HepG2 (cell line): ENCODE data around the gene ORC1. TPM values are rescaled to one million over a fixed set of nuclear protein-coding genes. Genes with fewer than 3 reads are reported as not detected.

Experiments
- ATAC-seq: fragments of 200-7000 bp; cut with Tn5 transposase; 3 replicates; pipeline ENCODE4 v1.9.1; 2020; ENCODE audit warnings: mild to moderate bottlenecking, moderate library complexity
- BruUV-seq: library from RNA; stranded (reverse); fragments of 400-500 nt; replicated peaks from 2 replicates; lab custom pipeline; 2021; lab: Mats Ljungman, UMichigan
- CTCF ChIA-PET: fragments of 300-600 bp; formaldehyde crosslinking; extraction: SDS; loops from one replicate; lab custom pipeline; 2021; ENCODE audit warnings: low total read pairs, inconsistent platforms, low intra/inter-chr PET ratio; lab: Yijun Ruan, JAX
- POLR2A ChIA-PET: fragments of 350-600 bp; sonication (Branson Sonifier 250); formaldehyde crosslinking; loops from one replicate; lab custom pipeline; 2020; ENCODE audit warnings: antibody characterized with exemption, inconsistent platforms; lab: Yijun Ruan, JAX
- DNase-seq: peaks from one replicate; pipeline ENCODE4 v3.0.0-alpha.2; 2015; ENCODE audit warnings: low spot score
- FAIRE-seq: peaks from 3 replicates; lab custom pipeline; 2011; peaks lifted over from hg19 to GRCh38; lab: Jason Lieb, UNC
- H2AFZ ChIP-seq: one replicate; pipeline ENCODE4 v1.6.1; 2011; ENCODE audit warnings: low read length, inconsistent platforms
- H3K27ac ChIP-seq: fragments of 300-600 bp; 3 replicates; pipeline ENCODE4 v1.8.0; 2011; ENCODE audit warnings: mixed run types, mild to moderate bottlenecking, mixed read lengths, low read length, inconsistent platforms; ENCODE audit not compliant: insufficient read depth; ENCODE audit errors: extremely low read length
- H3K27me3 ChIP-seq, 2 experiments: fragments of 200-600 bp in 1 of 2; 2 replicates in 1 of 2; 3 replicates in 1 of 2; pipeline versions ENCODE4 v1.6.0 to v1.8.0; 2011; ENCODE audit warnings: low read length in 2 of 2, mild to moderate bottlenecking in 2 of 2, moderate library complexity in 2 of 2, inconsistent platforms in 1 of 2; ENCODE audit not compliant: insufficient read depth in 2 of 2, control insufficient read depth in 1 of 2
- H3K36me3 ChIP-seq, 2 experiments: fragments of 200-600 bp in 1 of 2; replicated peaks in 1 of 2; 2 replicates in 1 of 2; 3 replicates in 1 of 2; pipeline versions ENCODE4 v1.5.1 to v1.8.0; 2011; ENCODE audit warnings: low read length in 2 of 2, inconsistent platforms in 1 of 2; ENCODE audit not compliant: insufficient read depth in 2 of 2, control insufficient read depth in 1 of 2
- H3K4me1 ChIP-seq: 2 replicates; pipeline ENCODE4 v1.5.1; 2012; ENCODE audit warnings: low read length, inconsistent platforms; ENCODE audit not compliant: insufficient read depth
- H3K4me2 ChIP-seq: 2 replicates; pipeline ENCODE4 v1.6.0; 2011; ENCODE audit warnings: low read depth, low read length, inconsistent platforms
- H3K4me3 ChIP-seq, 3 experiments: fragments of 200-600 bp in 1 of 3; sonication (generic), shearing (Covaris generic) in 1 of 3; replicated peaks in 1 of 3; 2 replicates each; pipeline ENCODE4 v1.5.1; 2011 to 2016; ENCODE audit warnings: low read length in 3 of 3, inconsistent platforms in 2 of 3, low read depth in 2 of 3, mild to moderate bottlenecking in 2 of 3, control low read depth in 1 of 3, mixed read lengths in 1 of 3; ENCODE audit not compliant: insufficient read depth in 1 of 3
- H3K79me2 ChIP-seq: one replicate; pipeline ENCODE4 v1.6.1; 2011; ENCODE audit warnings: low read length, inconsistent platforms; ENCODE audit not compliant: insufficient read depth
- H3K9ac ChIP-seq: 2 replicates; pipeline ENCODE4 v1.6.0; 2011; ENCODE audit warnings: mild to moderate bottlenecking, low read depth, low read length, inconsistent platforms; ENCODE audit not compliant: insufficient read depth
- H3K9me3 ChIP-seq: 2 replicates; pipeline ENCODE4 v1.5.1; 2012; ENCODE audit warnings: mild to moderate bottlenecking, low read length
- H4K20me1 ChIP-seq: 2 replicates; pipeline ENCODE4 v1.6.0; 2011; ENCODE audit warnings: inconsistent platforms, mild to moderate bottlenecking, low read length, moderate library complexity; ENCODE audit not compliant: insufficient read depth
- MXD4 ChIP-seq: IDR thresholded peaks from 2 replicates; pipeline ENCODE4 v1.6.1; 2016; ENCODE audit warnings: mild to moderate bottlenecking, missing biosample characterization, missing genetic modification reagents
- SALL1 ChIP-seq: sonication (generic); formaldehyde crosslinking; IDR thresholded peaks from 2 replicates; pipeline ENCODE4 v1.8.0; 2022; ENCODE audit warnings: mild to moderate bottlenecking, missing genetic modification reagents
- SMAD1 ChIP-seq: sonication (generic); formaldehyde crosslinking; IDR thresholded peaks from 2 replicates; pipeline ENCODE4 v1.4.0; 2020; ENCODE audit warnings: missing genetic modification reagents, low read depth, mild to moderate bottlenecking, borderline replicate concordance
- SOX13 ChIP-seq, 3 experiments: fragments of 450-650 bp in 1 of 3; sonication (generic) in 1 of 3; formaldehyde crosslinking in 1 of 3; IDR thresholded peaks in 2 of 3; conservative IDR thresholded peaks in 1 of 3; 2 replicates each; pipeline versions ENCODE4 v1.5.0 to v1.6.1; 2016 to 2020; ENCODE audit warnings: antibody characterized with exemption in 1 of 3, mild to moderate bottlenecking in 1 of 3, missing compliant biosample characterization in 1 of 3, missing genetic modification reagents in 1 of 3, moderate library complexity in 1 of 3
- ZNF574 ChIP-seq: sonication (generic); formaldehyde crosslinking; IDR thresholded peaks from 2 replicates; pipeline ENCODE4 v1.4.0; 2020; ENCODE audit warnings: missing genetic modification reagents
- ZNF747 ChIP-seq: sonication (generic); formaldehyde crosslinking; IDR thresholded peaks from 2 replicates; pipeline ENCODE4 v1.8.1; 2023; ENCODE audit warnings: missing genetic modification reagents, mild to moderate bottlenecking, borderline replicate concordance
- WGBS: methylation state at CpG from one replicate; pipeline ENCODE4 v1.1.6; 2017; ENCODE audit warnings: low lambda C conversion rate; 5-methylcytosine and 5-hydroxymethylcytosine counted together
- in situ Hi-C: cut with HindIII; loops from 2 replicates; pipeline ENCODE4 v1.10.0; 2017; ENCODE audit warnings: low pct_unique_long_range_greater_than_20kb; ENCODE audit not compliant: extremely low pct_ligation_motif_present
- intact Hi-C: fragments of 100-400 bp; cut with micrococcal nuclease; formaldehyde crosslinking; loops from one replicate; pipeline ENCODE4 v1.10.0; 2022; ENCODE audit not compliant: unreplicated experiment
- polyA plus RNA-seq, 8 experiments: library from polyadenylated mRNA; depleted of rRNA in 3 of 8; stranded (reverse) in 7 of 8; unstranded in 1 of 8; fragments of >200 nt; fragmentation: Illumina TruSeq in 4 of 8; extraction: Trizol in 4 of 8; gene quantifications; 2 replicates each; pipeline versions ENCODE4 v1.2.1 to v1.2.3, GENCODE V29; 2011 to 2016; ENCODE audit warnings: low read depth in 4 of 8, missing spikeins in 1 of 8, mixed read lengths in 1 of 8; ENCODE audit not compliant: insufficient read depth in 1 of 8
- total RNA-seq, 5 experiments: library from RNA; depleted of rRNA; stranded (reverse); fragments of >200 nt; fragmentation: Illumina TruSeq; extraction: Trizol; gene quantifications; 2 replicates each; pipeline ENCODE4 v1.2.3, GENCODE V29; 2016; ENCODE audit warnings: low read depth in 1 of 5
- TF ChIP-seq, protein P1 (sequence below): sonication (generic); formaldehyde crosslinking; IDR thresholded peaks from 2 replicates; pipeline ENCODE4 v1.5.0; 2020; ENCODE audit warnings: mild to moderate bottlenecking, missing genetic modification reagents

Gene ORC1
- total and polyA plus RNA-seq, 2 of the 13 experiments (the other 11 are each of a cell fraction or from before 2014, with no cell fraction given) = 7.0 to 23.5 TPM

DNA sequence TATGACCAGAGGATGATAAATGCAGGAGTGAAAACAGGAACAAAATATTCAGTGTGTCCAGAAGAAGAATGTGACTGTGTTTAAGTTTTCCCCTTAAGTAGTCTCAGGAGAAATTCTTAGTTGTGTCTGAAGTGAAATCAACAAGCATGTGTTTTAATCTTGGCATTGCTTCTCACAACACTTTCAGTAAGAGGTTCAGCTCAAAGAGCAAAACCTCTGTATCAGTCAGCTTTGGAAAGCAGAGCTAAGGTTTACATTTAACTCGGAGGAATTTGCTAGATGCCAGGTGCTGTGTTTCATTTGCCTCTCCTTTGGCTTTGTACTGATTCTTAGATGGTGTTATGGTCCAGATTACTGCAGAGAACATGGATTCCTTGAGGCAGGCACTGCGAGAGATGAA, 66.8 kb downstream of the ORC1 start:
- ChIA-PET CTCF (no interaction called here), POLR2A (no interaction called here)
- no peaks in the 10 kb centered on the region for H3K9me3 ChIP-seq
- 88% methylated on average over 2 of the region's 2 CpGs for WGBS
- no peak overlapping the region for H3K4me2 ChIP-seq
- no peak for DNase-seq
- BruUV-seq = no TSS peak
- H3K79me2 ChIP-seq = no peaks in the 10 kb centered on the region
- no peak for TF ChIP-seq SMAD1 (CRISPR knock-in tag)
- TF ChIP-seq, protein P1, sequence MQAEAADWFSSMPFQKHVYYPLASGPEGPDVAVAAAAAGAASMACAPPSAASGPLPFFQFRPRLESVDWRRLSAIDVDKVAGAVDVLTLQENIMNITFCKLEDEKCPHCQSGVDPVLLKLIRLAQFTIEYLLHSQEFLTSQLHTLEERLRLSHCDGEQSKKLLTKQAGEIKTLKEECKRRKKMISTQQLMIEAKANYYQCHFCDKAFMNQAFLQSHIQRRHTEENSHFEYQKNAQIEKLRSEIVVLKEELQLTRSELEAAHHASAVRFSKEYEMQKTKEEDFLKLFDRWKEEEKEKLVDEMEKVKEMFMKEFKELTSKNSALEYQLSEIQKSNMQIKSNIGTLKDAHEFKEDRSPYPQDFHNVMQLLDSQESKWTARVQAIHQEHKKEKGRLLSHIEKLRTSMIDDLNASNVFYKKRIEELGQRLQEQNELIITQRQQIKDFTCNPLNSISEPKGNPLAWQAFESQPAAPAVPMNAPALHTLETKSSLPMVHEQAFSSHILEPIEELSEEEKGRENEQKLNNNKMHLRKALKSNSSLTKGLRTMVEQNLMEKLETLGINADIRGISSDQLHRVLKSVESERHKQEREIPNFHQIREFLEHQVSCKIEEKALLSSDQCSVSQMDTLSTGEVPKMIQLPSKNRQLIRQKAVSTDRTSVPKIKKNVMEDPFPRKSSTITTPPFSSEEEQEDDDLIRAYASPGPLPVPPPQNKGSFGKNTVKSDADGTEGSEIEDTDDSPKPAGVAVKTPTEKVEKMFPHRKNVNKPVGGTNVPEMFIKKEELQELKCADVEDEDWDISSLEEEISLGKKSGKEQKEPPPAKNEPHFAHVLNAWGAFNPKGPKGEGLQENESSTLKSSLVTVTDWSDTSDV (CRISPR knock-in tag) = no peak
- no peak for TF ChIP-seq SOX13 (IDR thresholded peaks at IDR 0.05)
- no peak for TF ChIP-seq SOX13 (CRISPR knock-in tag; conservative IDR thresholded peaks at IDR 0.05 in 1 of 2, IDR thresholded peaks at IDR 0.05 in 1 of 2)
- no peak for TF ChIP-seq ZNF747
- no peak for TF ChIP-seq SALL1 (CRISPR knock-in tag)
- no peak for TF ChIP-seq MXD4 (CRISPR knock-in tag)
- no peak for TF ChIP-seq ZNF574 (CRISPR knock-in tag)
- H2AFZ ChIP-seq = no peak overlapping the region
- no peak for ATAC-seq
- FAIRE-seq = no peak
- in situ Hi-C loops (no loop called here), intact Hi-C loops (no loop called here)
- no peak overlapping the region for H3K9ac ChIP-seq
- no peak overlapping the region for H3K4me3 ChIP-seq
- no peaks in the 10 kb centered on the region for H4K20me1 ChIP-seq
- H3K27ac ChIP-seq = no peak overlapping the region
- no peaks in the 10 kb centered on the region for H3K27me3 ChIP-seq
- H3K36me3 ChIP-seq = peaks cover 5 to 34% of the 10 kb centered on the region in 2 experiments; a peak in 4 of 5 replicates
- 0 out of 2 replicates have a peak, but pooled peaks cover 9% of the 10 kb centered on the region for H3K4me1 ChIP-seq
